Transverse colon (tissue), 4 donors: ENCODE data around the gene MTA1.

Source experiments
- POLR2A ChIP-seq: fragments of 450-650 bp; IDR thresholded peaks from one replicate; pipeline ENCODE4 v1.6.1; 2016; ENCODE audit warnings: antibody characterized with exemption, mild to moderate bottlenecking, moderate library complexity
- POLR2AphosphoS5 ChIP-seq, 3 donors: sonication (generic); formaldehyde crosslinking; IDR thresholded peaks; one replicate each; pipeline ENCODE4 v1.6.1; 2016; ENCODE audit warnings: antibody characterized with exemption in 3 of 3
- TF ChIP-seq, protein P1 (sequence below), 5 experiments: fragments of 200-600 bp in 3 of 5; fragments of 450-650 bp in 2 of 5; sonication (generic) in 3 of 5; IDR thresholded peaks; 1 replicate in 2 of 5; 2 replicates in 3 of 5; pipeline ENCODE4 v1.5.1; 2016 to 2017; ENCODE audit warnings: antibody characterized with exemption in 5 of 5, inconsistent platforms in 3 of 5, mild to moderate bottlenecking in 2 of 5, moderate library complexity in 1 of 5

DNA sequence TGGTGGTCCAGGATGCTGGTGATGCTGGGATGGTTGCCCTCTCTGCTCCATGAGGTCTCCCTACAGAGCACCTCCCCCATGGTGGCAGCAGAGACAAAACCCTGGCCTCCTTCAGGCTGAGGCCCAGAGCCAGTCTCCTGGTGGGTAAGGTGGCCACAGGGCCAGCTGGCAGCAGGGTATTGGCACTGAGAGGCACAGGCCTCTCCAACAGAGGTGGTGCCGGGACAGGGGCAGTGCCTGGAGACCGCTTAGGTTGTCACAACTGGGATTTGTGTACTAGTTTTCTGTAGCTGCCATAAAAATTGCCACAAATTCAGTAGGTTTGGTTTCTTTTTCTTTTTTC, 6.1 kb upstream of the MTA1 start:
- TF ChIP-seq, protein P1, sequence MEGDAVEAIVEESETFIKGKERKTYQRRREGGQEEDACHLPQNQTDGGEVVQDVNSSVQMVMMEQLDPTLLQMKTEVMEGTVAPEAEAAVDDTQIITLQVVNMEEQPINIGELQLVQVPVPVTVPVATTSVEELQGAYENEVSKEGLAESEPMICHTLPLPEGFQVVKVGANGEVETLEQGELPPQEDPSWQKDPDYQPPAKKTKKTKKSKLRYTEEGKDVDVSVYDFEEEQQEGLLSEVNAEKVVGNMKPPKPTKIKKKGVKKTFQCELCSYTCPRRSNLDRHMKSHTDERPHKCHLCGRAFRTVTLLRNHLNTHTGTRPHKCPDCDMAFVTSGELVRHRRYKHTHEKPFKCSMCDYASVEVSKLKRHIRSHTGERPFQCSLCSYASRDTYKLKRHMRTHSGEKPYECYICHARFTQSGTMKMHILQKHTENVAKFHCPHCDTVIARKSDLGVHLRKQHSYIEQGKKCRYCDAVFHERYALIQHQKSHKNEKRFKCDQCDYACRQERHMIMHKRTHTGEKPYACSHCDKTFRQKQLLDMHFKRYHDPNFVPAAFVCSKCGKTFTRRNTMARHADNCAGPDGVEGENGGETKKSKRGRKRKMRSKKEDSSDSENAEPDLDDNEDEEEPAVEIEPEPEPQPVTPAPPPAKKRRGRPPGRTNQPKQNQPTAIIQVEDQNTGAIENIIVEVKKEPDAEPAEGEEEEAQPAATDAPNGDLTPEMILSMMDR (IDR thresholded peaks at IDR 0.05), result no peak
- no peak for TF ChIP-seq POLR2A
- TF ChIP-seq POLR2AphosphoS5 (IDR thresholded peaks at IDR 0.05), result no peak
